PC-9 (cell line): ENCODE measurements around the gene SLC38A2. TPM values are rescaled to one million over a fixed set of nuclear protein-coding genes. Genes with fewer than 3 reads are reported as not detected.
A peak's percentile ranks its signal among the peaks of the same experiment; 100 is the strongest.

Source experiments
- Bru-seq: library from RNA; stranded (reverse); fragments of 400-500 nt; gene quantifications from one replicate; lab custom pipeline; 2021; lab: Mats Ljungman, UMichigan
- BruChase-seq, 2 experiments: library from RNA; stranded (reverse); fragments of 400-500 nt; gene quantifications; one replicate each; lab custom pipeline; 2021; lab: Mats Ljungman, UMichigan
- BruUV-seq: library from RNA; stranded (reverse); fragments of 400-500 nt; replicated peaks from 2 replicates; lab custom pipeline; 2021; lab: Mats Ljungman, UMichigan
- CTCF ChIA-PET: fragments of 300-600 bp; sonication (Branson Sonifier 250); formaldehyde crosslinking; loops from one replicate; lab custom pipeline; 2022; ENCODE audit warnings: antibody characterized with exemption; lab: Charles Lee
- POLR2A ChIA-PET: fragments of 300-600 bp; sonication (Branson Sonifier 250); formaldehyde crosslinking; loops from one replicate; lab custom pipeline; 2022; ENCODE audit warnings: antibody characterized with exemption; ENCODE audit not compliant: unreplicated experiment; lab: Charles Lee
- DNase-seq, 2 experiments: peaks; one replicate each; pipeline versions ENCODE4 v3.0.0 to v3.0.0-alpha.2; 2015 to 2022; ENCODE audit warnings: mixed read lengths in 1 of 2
- H2AFZ ChIP-seq: fragments of 200-600 bp; sonication (generic); 2 replicates; pipeline ENCODE4 v1.8.1; 2017; ENCODE audit warnings: antibody characterized with exemption
- H3F3A ChIP-seq: fragments of 200-600 bp; sonication (generic); 2 replicates; pipeline ENCODE4 v1.8.1; 2017; ENCODE audit warnings: antibody characterized with exemption, mild to moderate bottlenecking, low read depth; ENCODE audit not compliant: insufficient read depth
- H3K27ac ChIP-seq: fragments of 200-600 bp; sonication (generic); 2 replicates; pipeline ENCODE4 v1.6.1; 2016; ENCODE audit warnings: mixed run types
- H3K27me3 ChIP-seq: fragments of 200-600 bp; sonication (generic); 2 replicates; pipeline ENCODE4 v1.6.1; 2016; ENCODE audit warnings: low read depth, mixed run types; ENCODE audit not compliant: insufficient read depth
- H3K36me3 ChIP-seq: fragments of 200-600 bp; sonication (generic); 2 replicates; pipeline ENCODE4 v1.6.1; 2016; ENCODE audit warnings: low read depth, mixed run types
- H3K4me1 ChIP-seq: fragments of 200-600 bp; sonication (generic); replicated peaks from 2 replicates; pipeline ENCODE4 v1.6.1; 2016; ENCODE audit warnings: mixed run types; ENCODE audit not compliant: insufficient read depth
- H3K4me2 ChIP-seq: fragments of 200-600 bp; sonication (generic); 2 replicates; pipeline ENCODE4 v1.6.1; 2017; ENCODE audit warnings: mixed run types
- H3K4me3 ChIP-seq: fragments of 200-600 bp; sonication (generic); 2 replicates; pipeline ENCODE4 v1.6.1; 2016; ENCODE audit warnings: mixed run types
- H3K79me2 ChIP-seq: fragments of 200-600 bp; sonication (generic); 2 replicates; pipeline ENCODE4 v1.6.1; 2017; ENCODE audit warnings: low read depth, mixed run types
- H3K9me2 ChIP-seq: fragments of 200-600 bp; sonication (generic); 2 replicates; pipeline ENCODE4 v1.8.1; 2017; ENCODE audit warnings: mild to moderate bottlenecking; ENCODE audit not compliant: insufficient read depth
- H3K9me3 ChIP-seq: fragments of 200-600 bp; sonication (generic); 2 replicates; pipeline ENCODE4 v1.8.1; 2016; ENCODE audit warnings: low read depth; ENCODE audit not compliant: insufficient read depth
- H4K20me1 ChIP-seq: fragments of 200-600 bp; sonication (generic); 2 replicates; pipeline ENCODE4 v1.8.1; 2017; ENCODE audit not compliant: insufficient read depth
- EZH2 ChIP-seq: fragments of 200-600 bp; sonication (generic); IDR thresholded peaks from 2 replicates; pipeline ENCODE4 v1.8.0; 2017; ENCODE audit warnings: antibody characterized with exemption, low read depth
- intact Hi-C: fragments of 100-400 bp; cut with micrococcal nuclease; formaldehyde crosslinking; loops from one replicate; pipeline ENCODE4 v1.10.0; 2022; ENCODE audit not compliant: unreplicated experiment
- long read RNA-seq: library from polyadenylated mRNA; stranded (forward); transcript quantifications from one replicate; pipeline ENCODE4 v2.0.0, GENCODE V29; 2022
- total RNA-seq: library from RNA; stranded (reverse); gene quantifications from 2 replicates; pipeline ENCODE4 v1.2.3, GENCODE V29; 2021
- TF ChIP-seq, protein P1 (sequence below): fragments of 200-600 bp; sonication (generic); conservative IDR thresholded peaks from 2 replicates; pipeline ENCODE4 v1.6.1; 2017; ENCODE audit warnings: mixed run types, antibody characterized with exemption, mild to moderate bottlenecking, moderate library complexity

Gene SLC38A2
- total RNA-seq = 193 and 322 TPM in 2 replicates
- Bru-seq, nascent RNA = percentile 100 among the genes with signal in this experiment
- BruChase-seq, experiment 1, labeled RNA remaining after a 2-hour chase = percentile 100 among the genes with signal in this experiment
- percentile 99 among the genes with signal in this experiment for BruChase-seq, experiment 2, labeled RNA remaining after a 6-hour chase
- long read RNA-seq, full-length matches to known transcripts = 52 of 89 reads
- long read RNA-seq, partial matches to known transcripts = 12 of 89 reads
- long read RNA-seq, other reads (novel, unspliced or antisense) = 25 of 89 reads

DNA sequence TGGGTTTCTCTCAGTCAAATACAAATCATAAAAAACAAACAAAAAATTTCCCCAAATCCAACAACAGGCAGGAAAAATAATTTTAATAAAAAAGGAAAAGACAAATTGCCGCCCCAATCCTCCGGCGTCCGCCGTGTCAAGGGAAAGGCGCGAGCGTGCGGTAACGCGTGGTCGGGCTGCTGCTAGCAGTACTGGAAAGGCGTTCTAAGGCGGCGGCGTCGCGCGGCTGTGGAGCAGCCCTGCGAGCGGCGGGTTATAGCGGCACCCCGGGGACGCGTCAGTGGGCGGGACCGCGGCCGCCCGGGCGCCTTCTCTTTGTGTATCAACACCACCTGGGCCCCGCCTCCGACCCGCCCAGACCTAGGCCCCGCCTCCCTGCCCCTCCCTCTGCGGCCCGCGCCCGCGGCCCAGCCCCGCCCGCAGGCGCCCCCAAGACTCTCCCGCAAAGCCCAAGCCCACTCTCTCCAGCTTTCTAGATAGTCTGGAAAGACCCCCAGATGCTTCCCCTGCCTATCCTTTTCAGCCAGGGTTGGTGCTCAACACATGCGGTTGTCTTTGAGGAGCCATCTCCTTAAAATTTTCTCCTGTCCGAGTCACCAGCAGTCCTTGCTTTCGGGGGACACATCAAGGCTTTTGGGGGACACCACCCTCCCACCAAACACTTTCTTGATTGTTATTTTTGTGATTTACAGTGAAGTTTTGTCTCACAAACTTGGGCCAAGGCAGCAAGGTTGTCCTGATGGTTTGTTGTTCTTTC lies at the start of gene SLC38A2:
Gene SLC38A2 (minus strand): TSS at position 230 of the 757 bp plus-strand sequence. CDS start 1,480 bp downstream, outside the sequence.
- DNase-seq = peak; percentile 70 to 94
- no TSS peak for BruUV-seq

DNA sequence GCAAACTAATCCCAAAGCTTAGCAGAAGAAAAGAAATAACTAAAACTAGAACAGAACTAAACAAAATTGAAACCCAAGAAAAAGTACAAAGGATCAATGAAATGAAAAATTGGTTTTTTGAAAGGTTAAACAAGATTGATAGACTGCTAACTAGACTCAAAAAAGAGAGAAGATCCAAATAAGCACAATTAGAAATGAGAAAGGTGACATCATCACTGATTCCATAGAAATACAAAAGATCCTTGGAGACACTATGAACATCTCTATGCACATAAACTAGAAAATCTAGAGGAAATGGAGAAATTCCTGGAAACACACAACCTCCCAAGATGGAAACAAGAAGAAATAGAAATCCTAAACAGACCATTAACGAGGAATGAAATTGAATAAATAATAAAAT lies 47.1 kb upstream of the SLC38A2 start:
- BruUV-seq = no TSS peak
- no peaks in the 10 kb centered on the region for H3K9me2 ChIP-seq
- H3K4me1 ChIP-seq = peaks cover 7% of the 10 kb centered on the region
- no peak overlapping the region for H3K27ac ChIP-seq
- no peaks in the 10 kb centered on the region for H3K79me2 ChIP-seq
- H3K27me3 ChIP-seq = no peaks in the 10 kb centered on the region
- no peaks in the 10 kb centered on the region for H4K20me1 ChIP-seq
- CTCF ChIA-PET = no interaction called here
- intact Hi-C loops = no loop called here
- POLR2A ChIA-PET = no interaction called here
- H3F3A ChIP-seq = peaks cover 2% of the 10 kb centered on the region; the same call in 1 of the 2 replicates
- no peak for TF ChIP-seq EZH2
- TF ChIP-seq, protein P1, sequence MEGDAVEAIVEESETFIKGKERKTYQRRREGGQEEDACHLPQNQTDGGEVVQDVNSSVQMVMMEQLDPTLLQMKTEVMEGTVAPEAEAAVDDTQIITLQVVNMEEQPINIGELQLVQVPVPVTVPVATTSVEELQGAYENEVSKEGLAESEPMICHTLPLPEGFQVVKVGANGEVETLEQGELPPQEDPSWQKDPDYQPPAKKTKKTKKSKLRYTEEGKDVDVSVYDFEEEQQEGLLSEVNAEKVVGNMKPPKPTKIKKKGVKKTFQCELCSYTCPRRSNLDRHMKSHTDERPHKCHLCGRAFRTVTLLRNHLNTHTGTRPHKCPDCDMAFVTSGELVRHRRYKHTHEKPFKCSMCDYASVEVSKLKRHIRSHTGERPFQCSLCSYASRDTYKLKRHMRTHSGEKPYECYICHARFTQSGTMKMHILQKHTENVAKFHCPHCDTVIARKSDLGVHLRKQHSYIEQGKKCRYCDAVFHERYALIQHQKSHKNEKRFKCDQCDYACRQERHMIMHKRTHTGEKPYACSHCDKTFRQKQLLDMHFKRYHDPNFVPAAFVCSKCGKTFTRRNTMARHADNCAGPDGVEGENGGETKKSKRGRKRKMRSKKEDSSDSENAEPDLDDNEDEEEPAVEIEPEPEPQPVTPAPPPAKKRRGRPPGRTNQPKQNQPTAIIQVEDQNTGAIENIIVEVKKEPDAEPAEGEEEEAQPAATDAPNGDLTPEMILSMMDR = no peak
- no peaks in the 10 kb centered on the region for H3K36me3 ChIP-seq
- no peak for DNase-seq
- H2AFZ ChIP-seq = no peak overlapping the region
- H3K9me3 ChIP-seq = 0 out of 2 replicates have a peak, but pooled peaks cover 3% of the 10 kb centered on the region
- H3K4me2 ChIP-seq = no peak overlapping the region
- no peak overlapping the region for H3K4me3 ChIP-seq

More for the DNA sequence above, at the start of gene SLC38A2:
- peak within 1 kb of the TSS; percentile 91 for H3K4me2 ChIP-seq
- H3K9me2 ChIP-seq = no peaks in the 10 kb centered on the region
- peak within 1 kb of the TSS; percentile 97 for H3K27ac ChIP-seq
- peaks cover 38% of the 10 kb centered on the region for H3K36me3 ChIP-seq
- no peaks in the 10 kb centered on the region for H3K9me3 ChIP-seq
- H2AFZ ChIP-seq = peak within 1 kb of the TSS; percentile 95
- peaks cover 61% of the 10 kb centered on the region for H3K79me2 ChIP-seq
- intact Hi-C loops = loop anchor here (1.0 to 10.0 kb wide), 7 partner anchors 11 to 902 kb away; partner anchors contain the start of gene SLC38A1
- H3K4me3 ChIP-seq = peak within 1 kb of the TSS; percentile 94
- POLR2A ChIA-PET = interaction anchor here (0.6 to 0.7 kb wide), 4 partner anchors 11 to 214 kb away, joined by 3 to 4 read pairs (median 4); no protein-coding TSS in a partner anchor
- peaks cover 44% of the 10 kb centered on the region for H3F3A ChIP-seq
- CTCF ChIA-PET = no interaction called here
- no peaks in the 10 kb centered on the region for H3K27me3 ChIP-seq
- no peak for TF ChIP-seq EZH2
- TF ChIP-seq, protein P1 = no peak
- H3K4me1 ChIP-seq = peaks cover 42% of the 10 kb centered on the region
- H4K20me1 ChIP-seq = peaks cover 38% of the 10 kb centered on the region

DNA sequence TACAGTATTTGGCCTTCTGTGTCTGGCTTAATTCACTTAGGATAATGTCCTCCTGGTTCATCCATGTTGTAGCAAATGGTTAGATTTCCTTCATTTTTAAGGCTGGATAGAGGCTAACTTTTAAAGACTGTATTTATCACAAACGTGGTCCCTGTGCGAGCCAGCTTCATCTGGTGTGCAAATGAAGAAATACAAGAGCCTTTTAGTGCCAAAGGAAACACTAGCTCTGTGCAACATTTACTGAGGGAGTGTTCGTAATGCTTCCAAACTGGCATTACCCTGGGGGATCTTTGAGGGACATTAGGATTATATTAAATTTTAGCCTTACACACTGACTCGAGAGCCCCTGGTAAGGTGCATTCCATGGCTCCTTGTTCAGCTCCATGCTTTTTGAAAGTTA lies 43.0 kb upstream of the SLC38A2 start:
- Histone ChIP-seq H3K4me3 (no peak overlapping the region), H3K9me2 (no peaks in the 10 kb centered on the region), H3K36me3 (no peaks in the 10 kb centered on the region), H2AFZ (no peak overlapping the region), H3F3A (peaks cover 3% of the 10 kb centered on the region; the same call in 1 of the 2 replicates), H3K4me1 (peaks cover 16% of the 10 kb centered on the region), H3K79me2 (no peaks in the 10 kb centered on the region), H3K4me2 (no peak overlapping the region), H3K9me3 (peaks cover 8% of the 10 kb centered on the region; the same call in 1 of the 2 replicates), H4K20me1 (no peaks in the 10 kb centered on the region), H3K27me3 (no peaks in the 10 kb centered on the region), H3K27ac (no peak overlapping the region)
- ChIA-PET POLR2A (no interaction called here), CTCF (interaction anchor here (0.6 kb wide), 2 partner anchors 140 to 515 kb away, joined by 3 to 5 read pairs; no protein-coding TSS in a partner anchor)
- intact Hi-C loops = no loop called here
- TF ChIP-seq EZH2 = no peak
- TF ChIP-seq, protein P1 = no peak
- DNase-seq = no peak
- no TSS peak for BruUV-seq
